NCI-H1105 treated with DMSO at 0.1 percent for 48 hours (cell line): ENCODE results near the gene KRTAP9-9.
A peak's percentile ranks its signal among the peaks of the same experiment; 100 is the strongest.
"Not testable (repeated sequence)": the region's sequence is repeated elsewhere in the genome, so short reads cannot be mapped to it uniquely, and the experiment has no call there.

ENCODE experiments used
- DNase-seq: peaks from one replicate; lab custom pipeline; 2025; lab: John Stamatoyannopoulos, UW

KRTAP9-9 gene

GRCh38 chr17:41255381-41256290 lies at the start of gene KRTAP9-9:
TSS of gene KRTAP9-9 (plus strand) at chr17:41255384.
- not testable (repeated sequence) for DNase-seq

- peak; percentile 70 for DNase-seq
Measured at GRCh38 chr17:41211845-41212466, 43.2 kb upstream of the KRTAP9-9 start.

- DNase-seq: peak; percentile 19
Measured at GRCh38 chr17:41212524-41213169, 42.5 kb upstream of the KRTAP9-9 start.

- no peak for DNase-seq
Measured at GRCh38 chr17:41215681-41216080, 39.5 kb upstream of the KRTAP9-9 start.

- no peak for DNase-seq
Measured at GRCh38 chr17:41223821-41224220, 31.4 kb upstream of the KRTAP9-9 start.

GRCh38 chr17:41226051-41226450 lies 29.1 kb upstream of the KRTAP9-9 start:
- DNase-seq: no peak

GRCh38 chr17:41226598-41227095 lies 28.5 kb upstream of the KRTAP9-9 start, which contains the start of gene KRTAP9-2:
TSS of gene KRTAP9-2 (plus strand) at chr17:41226648. CDS start at chr17:41226655, 7 bp downstream.
- DNase-seq: not testable (repeated sequence)

GRCh38 chr17:41230094-41230493 lies 25.1 kb upstream of the KRTAP9-9 start:
- DNase-seq: no peak

- no peak for DNase-seq
Measured at GRCh38 chr17:41231731-41232130, 23.5 kb upstream of the KRTAP9-9 start.

- DNase-seq: not testable (repeated sequence)
Measured at GRCh38 chr17:41232399-41233105, 22.6 kb upstream of the KRTAP9-9 start, which contains the start of gene KRTAP9-3. TSS of gene KRTAP9-3 (plus strand) at chr17:41232449. CDS start at chr17:41232502, 53 bp downstream.

GRCh38 chr17:41237116-41237515 lies 18.1 kb upstream of the KRTAP9-9 start:
- not testable (repeated sequence) for DNase-seq

GRCh38 chr17:41237949-41238437 lies 17.2 kb upstream of the KRTAP9-9 start, which contains the start of gene KRTAP9-8:
TSS of gene KRTAP9-8 (plus strand) at chr17:41237999. CDS start at chr17:41238052, 53 bp downstream.
- not testable (repeated sequence) for DNase-seq

- not testable (repeated sequence) for DNase-seq
Measured at GRCh38 chr17:41246995-41247787, 8.0 kb upstream of the KRTAP9-9 start.

GRCh38 chr17:41249637-41250240 lies 5.4 kb upstream of the KRTAP9-9 start, which contains the start of gene KRTAP9-4:
TSS of gene KRTAP9-4 (plus strand) at chr17:41249687. CDS start at chr17:41249721, 34 bp downstream.
- DNase-seq: not testable (repeated sequence)

GRCh38 chr17:41251261-41251660 lies 3.9 kb upstream of the KRTAP9-9 start:
- DNase-seq: no peak

GRCh38 chr17:41254861-41255260 lies 323 bp upstream of the KRTAP9-9 start:
- no peak for DNase-seq

- no peak for DNase-seq
Measured at GRCh38 chr17:41256291-41256685, 1.1 kb downstream of the KRTAP9-9 start.

- DNase-seq: no peak
Measured at GRCh38 chr17:41258406-41258805, 3.2 kb downstream of the KRTAP9-9 start.

- no peak for DNase-seq
Measured at GRCh38 chr17:41263212-41263611, 8.0 kb downstream of the KRTAP9-9 start.

- DNase-seq: no peak
Measured at GRCh38 chr17:41264599-41264998, 9.4 kb downstream of the KRTAP9-9 start.
